Measurements from ENCODE around the gene TTC38.
"Not testable (repeated sequence)": the region's sequence is repeated elsewhere in the genome, so short reads cannot be mapped to it uniquely, and the experiment has no call there.

Gene TTC38

GRCh38 chr22:46308283-46308988, 40.6 kb downstream of the TTC38 start:
- TF ChIP-seq CTCF (IDR thresholded peaks at IDR 0.05; ENCODE audit: insufficient read depth, low read depth, low read length, missing control alignments), result no peak
- no peak for DNase-seq (ENCODE audit: low read depth)
- no peak overlapping the region for H3K4me3 ChIP-seq (ENCODE audit: low read depth, low read length)

DNA sequence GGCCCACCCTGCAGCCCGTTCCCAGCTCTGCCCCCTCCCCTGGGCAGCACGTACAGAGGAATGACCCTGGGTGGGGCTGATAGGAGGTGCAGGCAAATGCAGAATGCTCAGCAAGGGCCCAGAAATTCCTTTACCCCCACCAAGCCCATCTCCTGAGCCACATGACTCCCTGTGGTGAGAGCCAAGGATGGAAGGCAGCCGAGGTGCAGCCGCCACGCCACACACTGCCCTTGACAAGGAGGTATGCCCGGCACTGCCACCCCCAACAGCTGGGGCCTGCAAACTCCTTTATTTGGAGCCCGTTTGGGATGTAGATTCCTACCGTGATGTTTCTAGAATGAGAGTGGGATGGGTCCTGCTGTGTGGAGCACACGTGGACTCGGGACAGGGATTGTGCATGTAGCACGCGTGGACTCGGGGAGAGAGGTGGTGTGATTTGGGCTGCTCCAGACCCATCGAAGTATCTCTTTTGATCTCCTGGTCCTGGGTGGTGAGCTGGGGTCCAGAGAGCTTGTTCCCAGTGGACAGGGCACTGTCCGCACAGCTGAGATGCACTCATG, 41.8 kb downstream of the TTC38 start:
- no peak for DNase-seq (ENCODE audit: low read depth)
- TF ChIP-seq CTCF (IDR thresholded peaks at IDR 0.05; ENCODE audit: insufficient read depth, low read depth, low read length, missing control alignments), result no peak
- no peak overlapping the region for H3K4me3 ChIP-seq (ENCODE audit: low read depth, low read length)

DNA sequence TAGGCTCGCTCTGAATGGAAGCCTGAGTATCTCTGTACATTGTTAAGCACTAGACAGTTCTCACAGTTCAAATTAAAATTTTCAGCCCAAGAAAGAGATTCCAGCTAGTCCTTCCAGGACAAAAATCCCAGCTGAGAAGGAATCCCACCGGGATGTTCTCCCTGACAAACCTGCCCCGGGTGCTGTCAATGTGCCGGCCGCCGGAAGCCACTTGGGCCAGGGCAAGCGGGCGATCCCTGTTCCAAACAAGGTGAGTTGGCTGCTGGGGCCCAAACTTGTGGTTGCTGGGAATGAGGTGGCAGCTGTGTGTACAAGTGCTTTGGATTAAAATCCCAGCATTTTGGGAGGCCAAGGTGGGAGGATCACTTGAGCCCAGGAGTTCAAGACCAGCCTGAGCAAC, 44.2 kb downstream of the TTC38 start:
- TF ChIP-seq CTCF (IDR thresholded peaks at IDR 0.05; ENCODE audit: insufficient read depth, low read depth, low read length, missing control alignments), result no peak
- DNase-seq (ENCODE audit: low read depth), result no peak
- no peak overlapping the region for H3K4me3 ChIP-seq (ENCODE audit: low read depth, low read length)

- not testable (repeated sequence) for H3K4me3 ChIP-seq (ENCODE audit: low read depth, low read length); DNase-seq (ENCODE audit: low read depth)
Observed at GRCh38 chr22:46312848-46313247, 45.0 kb downstream of the TTC38 start.

GRCh38 chr22:46315976-46316375, 48.2 kb downstream of the TTC38 start:
- TF ChIP-seq CTCF (IDR thresholded peaks at IDR 0.05; ENCODE audit: insufficient read depth, low read depth, low read length, missing control alignments), result no peak
- no peak overlapping the region for H3K4me3 ChIP-seq (ENCODE audit: low read depth, low read length)
- no peak for DNase-seq (ENCODE audit: low read depth)

DNA sequence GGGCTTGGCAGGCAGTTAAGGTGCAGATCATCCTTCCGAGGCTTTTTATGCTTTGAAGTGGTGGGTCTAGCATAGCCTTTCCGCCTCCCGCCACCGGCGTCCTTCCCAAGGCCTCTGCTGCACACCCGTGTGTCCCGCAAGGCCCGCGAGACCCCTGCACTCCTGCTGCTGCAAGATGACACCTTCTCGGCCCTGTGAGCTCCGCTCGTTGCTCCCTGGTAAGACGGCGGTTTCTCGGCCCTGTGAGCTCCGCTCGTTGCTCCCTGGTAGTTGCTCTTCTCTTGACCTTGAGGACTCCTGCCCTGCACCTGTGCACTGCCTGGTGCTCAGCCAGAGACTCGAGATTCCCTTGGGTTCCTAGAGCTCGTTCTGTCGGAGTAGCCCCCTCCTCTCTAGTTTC, 49.8 kb downstream of the TTC38 start:
- no peak for DNase-seq (ENCODE audit: low read depth)
- TF ChIP-seq CTCF (IDR thresholded peaks at IDR 0.05; ENCODE audit: insufficient read depth, low read depth, low read length, missing control alignments), result no peak
- H3K4me3 ChIP-seq (ENCODE audit: low read depth, low read length), result no peak overlapping the region

- no peak overlapping the region for H3K4me3 ChIP-seq (ENCODE audit: low read depth, low read length)
- no peak for DNase-seq (ENCODE audit: low read depth)
- no peak for TF ChIP-seq CTCF (IDR thresholded peaks at IDR 0.05; ENCODE audit: insufficient read depth, low read depth, low read length, missing control alignments)
Observed at GRCh38 chr22:46318576-46318975, 50.8 kb downstream of the TTC38 start.
